ENCODE measurements around the gene GAS7.
A peak's percentile ranks its signal among the peaks of the same experiment; 100 is the strongest.

Gene GAS7

DNA sequence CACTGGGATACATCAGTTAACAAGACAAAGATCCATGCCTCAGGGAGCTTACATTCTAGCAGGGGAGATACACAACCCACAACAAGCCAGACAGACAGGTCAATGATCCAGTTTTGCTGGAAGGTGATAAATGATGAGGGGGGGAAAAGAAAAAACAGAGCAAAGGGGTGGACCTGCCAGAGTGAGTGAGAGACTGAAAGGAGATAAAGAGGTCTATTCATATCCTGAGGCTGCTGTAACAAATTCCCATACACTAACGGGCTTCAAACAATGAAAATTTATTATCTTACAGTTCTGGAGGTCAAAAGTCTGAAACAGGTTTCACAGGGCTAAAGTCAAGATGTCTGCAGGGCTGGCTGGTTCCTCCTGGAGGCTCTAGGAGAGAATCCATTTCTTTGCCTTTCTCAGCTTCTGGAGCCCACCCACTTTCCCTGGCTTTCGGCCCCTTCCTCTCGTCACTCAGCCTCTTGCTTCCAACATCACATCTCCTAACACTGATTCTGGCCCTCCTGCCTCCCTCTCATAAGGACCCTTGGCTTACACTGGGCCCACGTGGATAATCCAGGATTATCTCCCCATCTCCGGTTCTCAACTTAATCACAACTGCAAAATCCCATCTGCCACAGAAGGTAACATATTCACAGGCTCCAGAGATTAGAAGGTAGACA is 81.5 kb downstream of the GAS7 start:
- TF ChIP-seq, protein P1, sequence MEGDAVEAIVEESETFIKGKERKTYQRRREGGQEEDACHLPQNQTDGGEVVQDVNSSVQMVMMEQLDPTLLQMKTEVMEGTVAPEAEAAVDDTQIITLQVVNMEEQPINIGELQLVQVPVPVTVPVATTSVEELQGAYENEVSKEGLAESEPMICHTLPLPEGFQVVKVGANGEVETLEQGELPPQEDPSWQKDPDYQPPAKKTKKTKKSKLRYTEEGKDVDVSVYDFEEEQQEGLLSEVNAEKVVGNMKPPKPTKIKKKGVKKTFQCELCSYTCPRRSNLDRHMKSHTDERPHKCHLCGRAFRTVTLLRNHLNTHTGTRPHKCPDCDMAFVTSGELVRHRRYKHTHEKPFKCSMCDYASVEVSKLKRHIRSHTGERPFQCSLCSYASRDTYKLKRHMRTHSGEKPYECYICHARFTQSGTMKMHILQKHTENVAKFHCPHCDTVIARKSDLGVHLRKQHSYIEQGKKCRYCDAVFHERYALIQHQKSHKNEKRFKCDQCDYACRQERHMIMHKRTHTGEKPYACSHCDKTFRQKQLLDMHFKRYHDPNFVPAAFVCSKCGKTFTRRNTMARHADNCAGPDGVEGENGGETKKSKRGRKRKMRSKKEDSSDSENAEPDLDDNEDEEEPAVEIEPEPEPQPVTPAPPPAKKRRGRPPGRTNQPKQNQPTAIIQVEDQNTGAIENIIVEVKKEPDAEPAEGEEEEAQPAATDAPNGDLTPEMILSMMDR (IDR thresholded peaks at IDR 0.05; ENCODE audit: insufficient read depth, low read depth, low read length, missing control alignments): no peak

DNA sequence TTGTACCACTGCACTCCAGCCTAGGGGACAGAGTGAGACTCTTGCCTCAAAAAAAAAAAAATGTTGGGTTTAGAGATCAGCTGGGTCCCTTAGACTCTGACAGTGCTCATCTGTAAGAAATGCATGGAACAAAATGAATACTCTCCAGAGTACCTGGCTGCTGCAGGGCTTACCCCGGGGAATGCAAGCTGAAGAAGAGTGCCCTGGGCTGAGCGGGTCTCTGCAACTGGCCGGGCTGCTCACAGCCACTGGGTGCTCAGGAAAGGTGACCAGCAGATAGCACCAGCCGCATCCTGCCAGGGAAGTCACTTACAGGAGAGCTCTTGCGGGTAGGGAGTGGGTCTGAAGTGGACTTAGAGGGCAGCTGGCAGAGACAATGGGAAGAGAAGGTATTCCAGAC is 82.1 kb downstream of the GAS7 start:
- DNase-seq (ENCODE audit: low read depth): no peak
- H3K4me3 ChIP-seq (ENCODE audit: low read depth, low read length): no peak overlapping the region
- TF ChIP-seq, protein P1 (IDR thresholded peaks at IDR 0.05; ENCODE audit: insufficient read depth, low read depth, low read length, missing control alignments): no peak

More for the DNA sequence above, 81.5 kb downstream of the GAS7 start:
- H3K4me3 ChIP-seq (ENCODE audit: low read depth, low read length): no peak overlapping the region
- no peak for DNase-seq (ENCODE audit: low read depth)

DNA sequence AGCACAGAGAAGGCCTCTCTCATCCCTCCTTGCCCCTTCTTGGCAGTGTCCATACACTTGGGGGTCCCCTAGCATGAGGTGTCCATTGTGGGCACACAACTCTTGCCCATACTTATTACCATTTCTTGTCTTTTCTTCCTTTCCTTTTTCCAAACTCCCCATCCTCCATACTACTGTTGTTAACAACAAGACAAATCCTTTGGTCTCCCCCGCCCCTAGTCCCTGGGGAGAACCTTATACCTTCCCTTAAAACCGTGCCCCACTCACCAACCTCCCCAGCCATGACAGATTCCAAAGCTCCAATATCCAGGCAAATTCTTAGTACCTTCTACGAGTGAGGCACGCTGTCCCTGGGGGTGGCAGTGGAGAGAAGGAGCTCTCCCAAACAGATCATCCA is 82.9 kb downstream of the GAS7 start:
- TF ChIP-seq, protein P1 (IDR thresholded peaks at IDR 0.05; ENCODE audit: insufficient read depth, low read depth, low read length, missing control alignments): no peak
- DNase-seq (ENCODE audit: low read depth): no peak
- H3K4me3 ChIP-seq (ENCODE audit: low read depth, low read length): no peak overlapping the region

DNA sequence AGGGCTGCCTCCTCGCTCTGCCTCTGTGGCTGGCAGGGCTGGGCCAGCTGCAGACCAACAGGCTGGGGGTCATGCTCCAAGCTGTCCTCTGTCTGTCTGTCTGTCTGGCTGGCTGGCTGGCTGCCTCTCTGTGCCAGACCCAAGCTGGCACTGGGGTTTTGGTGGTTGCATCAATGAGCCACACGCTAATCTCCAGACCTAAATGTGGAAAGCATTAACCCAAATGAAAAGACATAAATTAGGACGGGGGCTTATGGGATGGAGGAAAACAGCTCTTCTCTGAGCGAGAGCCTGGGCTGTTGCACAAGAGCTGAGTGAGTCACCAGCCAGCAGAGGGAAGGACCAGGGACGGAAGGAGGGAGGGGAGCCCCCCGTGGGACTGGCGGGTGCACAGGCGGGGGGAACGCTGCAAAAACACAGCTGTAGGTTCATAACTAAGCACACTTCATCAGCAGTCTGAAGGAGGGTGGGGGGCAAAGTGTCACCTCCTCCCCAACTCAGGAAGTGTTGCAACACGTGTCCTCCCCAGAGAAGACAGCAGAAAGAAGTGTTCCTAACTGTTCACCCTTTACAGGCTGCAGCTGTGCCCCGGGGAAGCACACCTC is 83.4 kb downstream of the GAS7 start:
- DNase-seq (ENCODE audit: low read depth): peak; percentile 57
- TF ChIP-seq, protein P1 (IDR thresholded peaks at IDR 0.05; ENCODE audit: insufficient read depth, low read depth, low read length, missing control alignments): no peak
- H3K4me3 ChIP-seq (ENCODE audit: low read depth, low read length): no peak overlapping the region

DNA sequence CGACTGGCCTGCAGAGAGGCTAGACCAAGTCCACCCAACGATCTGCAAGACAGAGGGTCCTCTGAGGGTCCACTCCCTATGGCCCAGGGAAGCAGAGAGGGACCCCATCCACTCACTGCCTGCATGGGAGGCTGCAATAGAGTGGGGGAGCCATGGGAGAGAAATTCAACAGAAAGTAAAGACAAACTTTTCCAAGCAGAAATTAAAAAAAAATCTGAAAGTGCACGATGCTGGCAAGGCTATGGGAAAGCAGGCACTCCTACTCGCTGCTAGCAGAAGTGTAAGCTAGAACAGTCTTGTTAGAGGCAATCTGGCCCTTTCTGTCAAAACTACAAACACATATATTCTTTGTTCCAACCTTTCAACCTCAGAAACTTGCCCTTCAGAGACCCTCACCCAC is 85.4 kb downstream of the GAS7 start:
- no peak overlapping the region for H3K4me3 ChIP-seq (ENCODE audit: low read depth, low read length)
- TF ChIP-seq, protein P1 (IDR thresholded peaks at IDR 0.05; ENCODE audit: insufficient read depth, low read depth, low read length, missing control alignments): no peak
- DNase-seq (ENCODE audit: low read depth): no peak

DNA sequence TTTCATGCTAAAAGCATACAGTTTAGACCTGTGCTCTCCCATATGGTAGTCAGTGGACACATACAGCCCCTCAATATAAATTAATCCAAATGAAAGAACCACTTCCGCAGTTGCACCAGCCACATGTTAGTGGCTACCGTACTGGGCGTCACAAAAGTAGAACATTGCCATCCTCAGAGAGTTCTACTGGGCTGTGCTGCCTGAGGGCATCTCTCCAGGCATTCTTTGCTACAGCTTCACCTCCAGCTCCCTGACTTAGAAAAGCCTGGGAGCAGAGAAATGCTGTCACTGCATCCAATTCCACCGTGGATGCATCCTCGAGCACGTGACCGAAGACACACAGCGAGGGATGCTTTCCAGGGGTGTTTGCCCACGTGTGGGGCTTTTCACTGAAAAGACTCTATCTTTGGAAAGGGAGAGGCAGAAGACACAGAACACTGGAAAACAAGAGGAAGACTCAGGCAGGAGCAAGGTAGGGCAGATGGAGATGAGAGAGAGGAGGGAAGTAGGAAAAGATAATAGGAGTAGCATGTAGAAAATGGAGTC is 86.4 kb downstream of the GAS7 start:
- TF ChIP-seq, protein P1 (IDR thresholded peaks at IDR 0.05; ENCODE audit: insufficient read depth, low read depth, low read length, missing control alignments): no peak
- DNase-seq (ENCODE audit: low read depth): no peak
- H3K4me3 ChIP-seq (ENCODE audit: low read depth, low read length): no peak overlapping the region

All from GM12865 (cell line).